Activated CD4-positive, alpha-beta T cell treated with anti-CD3 and anti-CD28 coated beads for 36 hours (primary cell): Measurements from ENCODE around the gene MATCAP1. TPM values are rescaled to one million over a fixed set of nuclear protein-coding genes. Genes with fewer than 3 reads are reported as not detected.

Experiments
- ATAC-seq: fragments of 200-7000 bp; cut with Tn5 transposase; one replicate; pipeline ENCODE4 v1.10.0; 2021; ENCODE audit warnings: mild to moderate bottlenecking, moderate library complexity
- CTCF ChIA-PET: fragments of 350-600 bp; sonication (Branson Sonifier 250); formaldehyde crosslinking; loops from one replicate; lab custom pipeline; 2021; ENCODE audit warnings: antibody characterized with exemption; lab: Charles Lee
- POLR2A ChIA-PET: fragments of 350-600 bp; sonication (Branson Sonifier 250); formaldehyde crosslinking; loops from one replicate; lab custom pipeline; 2021; ENCODE audit warnings: antibody characterized with exemption, inconsistent platforms; lab: Charles Lee
- DNase-seq: peaks from one replicate; pipeline ENCODE4 v3.0.0-alpha.2; 2020
- H3K27ac Mint-ChIP-seq: one replicate; pipeline ENCODE4 v1.8.0; 2021; ENCODE audit warnings: mixed read lengths
- H3K27me3 Mint-ChIP-seq: one replicate; pipeline ENCODE4 v1.8.0; 2021; ENCODE audit warnings: mixed read lengths
- H3K36me3 Mint-ChIP-seq: one replicate; pipeline ENCODE4 v1.8.0; 2021; ENCODE audit warnings: low read depth, mixed read lengths
- H3K4me1 Mint-ChIP-seq: one replicate; pipeline ENCODE4 v1.8.0; 2021; ENCODE audit warnings: mixed read lengths
- H3K4me3 Mint-ChIP-seq: one replicate; pipeline ENCODE4 v1.8.0; 2021; ENCODE audit warnings: mild to moderate bottlenecking, moderate library complexity, mixed read lengths
- H3K9me3 Mint-ChIP-seq: one replicate; pipeline ENCODE4 v1.8.0; 2021; ENCODE audit warnings: low read depth, mixed read lengths
- intact Hi-C, 2 experiments: fragments of 100-400 bp; cut with DNase I in 1 of 2; cut with micrococcal nuclease in 1 of 2; formaldehyde crosslinking; loops; one replicate each; pipeline versions ENCODE4 v1.14.2 to v1.15.1; 2022 to 2024; cut with DNase I, micrococcal nuclease
- total RNA-seq, 2 experiments: library from RNA; stranded (reverse); gene quantifications; one replicate each; pipeline ENCODE4 v1.2.3, GENCODE V29; 2021

Gene MATCAP1
- total RNA-seq, 2 experiments from 2014 or later: 28.8 to 30.4 TPM

- H3K27me3 Mint-ChIP-seq: peaks cover 9% of the 10 kb centered on the region
- no peak overlapping the region for H3K4me3 Mint-ChIP-seq
- H3K9me3 Mint-ChIP-seq: no peaks in the 10 kb centered on the region
- no peak overlapping the region for H3K27ac Mint-ChIP-seq
- DNase-seq: no peak
- H3K36me3 Mint-ChIP-seq: peaks cover 36% of the 10 kb centered on the region
- no peak for ATAC-seq
- ChIA-PET CTCF (interaction anchor here (1.0 kb wide), 1 partner anchor 10 kb away, joined by 3 read pairs; no protein-coding TSS in a partner anchor), POLR2A (no interaction called here)
- H3K4me1 Mint-ChIP-seq: peaks cover 5% of the 10 kb centered on the region
- intact Hi-C loops: no loop called here
Measured at GRCh38 chr16:67147437-67148140, 36.2 kb downstream of the MATCAP1 start.

GRCh38 chr16:67146523-67147357 is 37.0 kb downstream of the MATCAP1 start:
- peaks cover 43% of the 10 kb centered on the region for H3K36me3 Mint-ChIP-seq
- DNase-seq: no peak
- POLR2A ChIA-PET: no interaction called here

GRCh38 chr16:67145746-67146145 is 38.0 kb downstream of the MATCAP1 start:
- H3K4me3 Mint-ChIP-seq: no peak overlapping the region
- ChIA-PET CTCF (interaction anchor here (0.5 to 1.5 kb wide), 4 partner anchors 11 to 128 kb away, joined by 3 to 4 read pairs (median 4); no protein-coding TSS in a partner anchor), POLR2A (no interaction called here)
- ATAC-seq (no peak), DNase-seq (no peak)
- peaks cover 3% of the 10 kb centered on the region for H3K27me3 Mint-ChIP-seq
- no peak overlapping the region for H3K27ac Mint-ChIP-seq
- intact Hi-C loops: no loop called here
- no peaks in the 10 kb centered on the region for H3K4me1 Mint-ChIP-seq
- H3K9me3 Mint-ChIP-seq: no peaks in the 10 kb centered on the region
- H3K36me3 Mint-ChIP-seq: peaks cover 48% of the 10 kb centered on the region

More at GRCh38 chr16:67146523-67147357, 37.0 kb downstream of the MATCAP1 start:
- H3K4me1 Mint-ChIP-seq: peaks cover 5% of the 10 kb centered on the region
- no peaks in the 10 kb centered on the region for H3K9me3 Mint-ChIP-seq
- no peak overlapping the region for H3K27ac Mint-ChIP-seq
- no peak for ATAC-seq
- H3K4me3 Mint-ChIP-seq: no peak overlapping the region
- H3K27me3 Mint-ChIP-seq: peaks cover 9% of the 10 kb centered on the region
- intact Hi-C loops: no loop called here
- CTCF ChIA-PET: interaction anchor here (0.6 to 1.5 kb wide), 3 partner anchors 9 to 290 kb away, joined by 3 to 4 read pairs (median 4); no protein-coding TSS in a partner anchor

DNA sequence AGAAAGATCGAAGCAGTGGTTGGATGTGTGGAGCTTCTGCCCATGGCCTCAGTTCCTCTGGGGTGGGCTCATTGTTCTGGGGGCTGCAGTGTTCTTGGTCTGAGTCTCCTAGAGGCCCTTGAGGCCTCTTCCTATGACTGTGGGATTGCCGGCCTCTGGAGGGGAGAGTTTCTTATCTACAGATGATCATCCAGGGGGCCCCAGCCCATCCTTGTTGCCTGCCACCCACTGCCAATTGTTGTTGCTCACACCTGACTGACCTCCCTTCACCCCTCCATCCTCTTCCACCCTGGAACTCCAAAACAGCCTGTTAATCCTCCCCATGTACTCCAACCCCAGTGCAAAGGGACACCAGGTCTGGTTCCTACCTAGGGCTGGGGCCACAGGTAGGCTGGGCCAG is 38.8 kb downstream of the MATCAP1 start:
- Mint-ChIP-seq H3K9me3 (no peaks in the 10 kb centered on the region), H3K4me3 (no peak overlapping the region), H3K36me3 (peaks cover 55% of the 10 kb centered on the region), H3K27me3 (peaks cover 3% of the 10 kb centered on the region), H3K27ac (no peak overlapping the region), H3K4me1 (no peaks in the 10 kb centered on the region)
- DNase-seq (no peak), ATAC-seq (no peak)
- ChIA-PET CTCF (interaction anchor here (1.5 to 1.9 kb wide), 2 partner anchors 10 to 127 kb away, joined by 4 to 7 read pairs; no protein-coding TSS in a partner anchor), POLR2A (no interaction called here)
- intact Hi-C loops: no loop called here

GRCh38 chr16:67142342-67142741 is 41.4 kb downstream of the MATCAP1 start:
- H3K27ac Mint-ChIP-seq: no peak overlapping the region
- no peak for DNase-seq
- CTCF ChIA-PET: interaction anchor here (1.1 to 2.5 kb wide), 2 partner anchors 27 to 124 kb away, joined by 3 to 5 read pairs; no protein-coding TSS in a partner anchor
- H3K27me3 Mint-ChIP-seq: no peaks in the 10 kb centered on the region
- no peaks in the 10 kb centered on the region for H3K4me1 Mint-ChIP-seq
- POLR2A ChIA-PET: interaction anchor here (0.8 kb wide), 1 partner anchor 9 kb away, joined by 3 read pairs; the partner anchor contains the start of gene B3GNT9
- ATAC-seq: no peak
- intact Hi-C loops: no loop called here
- H3K9me3 Mint-ChIP-seq: no peaks in the 10 kb centered on the region
- H3K36me3 Mint-ChIP-seq: peaks cover 52% of the 10 kb centered on the region
- H3K4me3 Mint-ChIP-seq: no peak overlapping the region

DNA sequence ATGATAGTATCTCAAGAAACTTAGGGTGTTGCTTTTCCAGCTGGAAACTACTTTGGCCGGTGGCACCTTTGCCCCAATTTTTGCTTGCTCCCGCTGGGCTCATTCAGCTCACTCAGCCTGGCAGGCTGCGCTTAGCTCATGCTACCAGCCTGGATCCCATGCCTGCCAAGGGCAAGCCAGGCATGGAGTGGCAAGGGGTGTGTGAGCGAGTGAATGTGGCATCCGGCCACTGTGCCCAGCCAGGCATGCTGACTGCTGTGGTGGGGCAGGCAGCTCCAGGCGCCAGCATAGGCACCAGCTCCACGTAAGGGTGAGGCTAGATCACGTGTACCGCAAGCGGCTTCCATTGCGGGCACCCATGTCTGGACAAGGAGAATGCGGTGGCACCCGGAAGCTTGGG is 42.4 kb downstream of the MATCAP1 start:
- Mint-ChIP-seq H3K36me3 (peaks cover 56% of the 10 kb centered on the region), H3K4me1 (no peaks in the 10 kb centered on the region), H3K9me3 (no peaks in the 10 kb centered on the region), H3K27ac (no peak overlapping the region), H3K27me3 (no peaks in the 10 kb centered on the region), H3K4me3 (no peak overlapping the region)
- intact Hi-C loops: no loop called here
- DNase-seq (no peak), ATAC-seq (no peak)
- ChIA-PET CTCF (interaction anchor here (0.6 to 2.5 kb wide), 6 partner anchors 14 to 183 kb away, joined by 3 to 7 read pairs (median 5); partner anchors contain the start of gene TRADD), POLR2A (interaction anchor here (0.8 kb wide), 1 partner anchor 9 kb away, joined by 3 read pairs; the partner anchor contains the start of gene B3GNT9)

DNA sequence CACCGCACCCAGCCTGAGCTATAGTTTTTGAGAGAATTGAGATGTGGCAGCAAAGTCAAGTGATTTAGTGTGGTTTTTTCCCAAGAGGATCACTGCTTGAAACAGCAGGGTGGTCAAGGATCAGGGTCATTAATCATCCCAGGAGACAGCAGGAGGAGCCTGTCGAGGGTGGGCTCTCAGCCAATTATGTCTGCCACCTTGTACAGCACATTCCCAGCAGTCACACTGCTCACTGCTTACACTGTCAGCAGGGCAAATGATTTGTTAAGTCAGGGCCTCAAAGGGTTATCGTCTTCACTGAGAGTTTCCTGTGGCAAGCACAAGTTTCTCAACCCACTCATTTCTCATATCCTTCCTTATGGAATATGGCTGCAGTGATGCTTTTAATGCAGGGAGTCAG is 46.2 kb downstream of the MATCAP1 start:
- Mint-ChIP-seq H3K4me1 (no peaks in the 10 kb centered on the region), H3K4me3 (no peak overlapping the region), H3K9me3 (no peaks in the 10 kb centered on the region), H3K27ac (no peak overlapping the region), H3K27me3 (no peaks in the 10 kb centered on the region), H3K36me3 (peaks cover 57% of the 10 kb centered on the region)
- no peak for DNase-seq
- no peak for ATAC-seq
- ChIA-PET POLR2A (no interaction called here), CTCF (interaction anchor here (0.6 to 2.7 kb wide), 5 partner anchors 10 to 356 kb away, joined by 3 to 9 read pairs (median 3); no protein-coding TSS in a partner anchor)
- intact Hi-C loops: no loop called here

- DNase-seq (no peak), ATAC-seq (no peak)
- Mint-ChIP-seq H3K9me3 (no peaks in the 10 kb centered on the region), H3K27me3 (no peaks in the 10 kb centered on the region), H3K36me3 (peaks cover 40% of the 10 kb centered on the region), H3K27ac (no peak overlapping the region), H3K4me3 (no peak overlapping the region), H3K4me1 (no peaks in the 10 kb centered on the region)
- intact Hi-C loops: no loop called here
- ChIA-PET POLR2A (no interaction called here), CTCF (interaction anchor here (0.8 to 3.2 kb wide), 5 partner anchors 28 to 319 kb away, joined by 3 to 10 read pairs (median 5); partner anchors contain the start of genes CES3 and CIAO2B)
Measured at GRCh38 chr16:67129422-67129821, 54.3 kb downstream of the MATCAP1 start.

GRCh38 chr16:67128887-67129286 is 54.9 kb downstream of the MATCAP1 start:
- H3K9me3 Mint-ChIP-seq: no peaks in the 10 kb centered on the region
- peaks cover 40% of the 10 kb centered on the region for H3K36me3 Mint-ChIP-seq
- no peaks in the 10 kb centered on the region for H3K4me1 Mint-ChIP-seq
- DNase-seq (no peak), ATAC-seq (no peak)
- intact Hi-C loops: no loop called here
- H3K4me3 Mint-ChIP-seq: no peak overlapping the region
- no peak overlapping the region for H3K27ac Mint-ChIP-seq
- ChIA-PET CTCF (interaction anchor here (0.8 to 3.2 kb wide), 5 partner anchors 26 to 195 kb away, joined by 4 to 10 read pairs (median 6); partner anchors contain the start of genes CES3 and CIAO2B), POLR2A (no interaction called here)
- H3K27me3 Mint-ChIP-seq: no peaks in the 10 kb centered on the region

DNA sequence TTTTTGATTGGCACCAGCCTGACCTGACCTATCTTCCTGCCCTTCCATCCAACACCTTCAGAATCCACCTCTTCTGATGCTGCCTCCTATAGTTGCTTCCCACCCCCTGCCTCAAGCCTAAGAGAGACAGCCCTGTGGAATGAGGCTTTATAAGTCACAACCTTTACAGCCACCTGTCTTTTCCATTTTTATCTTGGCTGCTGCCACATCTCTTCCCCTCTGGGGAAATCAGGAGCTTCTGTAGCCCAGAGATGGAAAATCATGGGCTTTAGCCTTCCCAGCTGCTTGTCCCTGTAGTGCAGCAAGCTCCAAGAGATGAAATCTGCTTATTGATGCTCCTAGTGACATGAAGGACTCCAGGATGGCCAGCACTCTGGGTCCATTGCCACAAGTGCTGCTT is 55.3 kb downstream of the MATCAP1 start:
- ChIA-PET CTCF (interaction anchor here (1.6 to 3.2 kb wide), 4 partner anchors 27 to 168 kb away, joined by 5 to 10 read pairs (median 6); partner anchors contain the start of gene CES3), POLR2A (no interaction called here)
- intact Hi-C loops: no loop called here
- Mint-ChIP-seq H3K9me3 (no peaks in the 10 kb centered on the region), H3K27me3 (no peaks in the 10 kb centered on the region), H3K4me1 (no peaks in the 10 kb centered on the region), H3K4me3 (no peak overlapping the region), H3K27ac (no peak overlapping the region), H3K36me3 (peaks cover 41% of the 10 kb centered on the region)
- no peak for ATAC-seq
- DNase-seq: no peak
